Heart left ventricle (tissue), 13 donors: ENCODE results near the gene RNF212.

ENCODE experiments used
- POLR2A ChIP-seq, 2 donors: fragments of 450-650 bp; IDR thresholded peaks; one replicate each; pipeline ENCODE4 v1.6.1; 2017; ENCODE audit warnings: antibody characterized with exemption in 2 of 2, mild to moderate bottlenecking in 2 of 2, moderate library complexity in 2 of 2
- TF ChIP-seq, protein P1 (sequence below), 12 donors: fragments of 200-600 bp; sonication (generic) in 4 of 12; IDR thresholded peaks; one replicate each; pipeline versions ENCODE4 v1.5.0 to v1.8.0; 2018 to 2022; ENCODE audit warnings: antibody characterized with exemption in 12 of 12, mild to moderate bottlenecking in 5 of 12
- donor health status: ischemic (EF 13 %, LVEDD 7.1; RV severe dilation, severe dysfunction).
- donor health status: DM: no; HTN: yes; CAD: no.
- donor health status: DM: no; HTN: no; CAD: no.
- donor health status: ischemic (EF 25% LVEDD 6.9; RV normal size, moderate dysfunction).
- donor health status: ischemic (EF 25% LVEDD 5.7; RV mildly dilated, moderate dysfunction).
- donor health status: ischemic (EF 35%, LVEDD 5.7; RV mildly dilated, moderate dysfunction).
- donor health status: nonischemic (EF 11% LVEDD 7.7; RV severe dilation, severe dysfunction).
- donor health status: DM: yes; HTN: yes; CAD: no.
- donor health status: PGD.
- donor health status: ischemic (EF 29% LVEDD 5.4; RV normal size, mild dysfunction).
- donor health status: nonischemic (EF 23%, LVEDD 6.1; RV moderate dilation, normal function).

DNA sequence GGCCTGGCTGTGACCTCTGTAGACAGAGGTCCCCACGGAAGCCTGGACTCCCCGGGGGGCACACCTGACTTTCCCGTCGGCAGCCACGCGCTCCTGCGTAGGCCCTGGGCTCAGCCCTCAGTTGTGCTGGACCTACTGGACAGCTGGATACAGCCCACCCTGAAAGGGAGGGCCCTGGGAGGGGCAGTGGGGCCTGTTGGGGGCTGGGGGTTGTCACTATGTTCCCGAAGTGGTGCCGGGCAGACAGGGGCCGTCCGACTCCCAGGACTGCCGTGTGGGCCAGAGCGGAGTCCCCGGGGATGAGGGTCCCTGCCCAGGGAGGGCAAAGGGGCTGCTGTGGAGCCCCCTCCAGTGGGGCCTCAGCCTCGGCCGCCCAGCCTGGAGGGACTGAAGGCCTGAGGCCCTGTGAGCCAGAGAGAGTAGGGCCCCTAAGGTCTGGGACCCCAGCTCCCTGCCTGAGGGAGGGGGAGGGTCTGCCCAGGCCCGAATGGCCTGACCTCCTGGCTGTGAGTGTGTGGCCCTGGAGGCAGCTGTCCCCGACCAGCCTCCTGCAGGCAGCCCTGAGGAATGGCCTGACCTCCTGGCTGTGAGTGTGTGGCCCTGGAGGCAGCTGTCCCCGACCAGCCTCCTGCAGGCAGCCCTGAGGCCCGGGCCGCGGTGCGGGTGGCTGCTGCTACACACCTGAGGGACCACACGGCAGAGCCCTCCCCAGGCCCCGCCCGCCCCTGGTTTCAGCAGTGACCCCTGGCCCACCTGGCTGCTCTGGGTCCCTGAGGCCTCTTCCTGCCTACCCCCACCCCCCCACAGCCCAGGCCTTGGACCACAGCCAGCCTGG lies 76.2 kb downstream of the RNF212 start:
- TF ChIP-seq, protein P1, sequence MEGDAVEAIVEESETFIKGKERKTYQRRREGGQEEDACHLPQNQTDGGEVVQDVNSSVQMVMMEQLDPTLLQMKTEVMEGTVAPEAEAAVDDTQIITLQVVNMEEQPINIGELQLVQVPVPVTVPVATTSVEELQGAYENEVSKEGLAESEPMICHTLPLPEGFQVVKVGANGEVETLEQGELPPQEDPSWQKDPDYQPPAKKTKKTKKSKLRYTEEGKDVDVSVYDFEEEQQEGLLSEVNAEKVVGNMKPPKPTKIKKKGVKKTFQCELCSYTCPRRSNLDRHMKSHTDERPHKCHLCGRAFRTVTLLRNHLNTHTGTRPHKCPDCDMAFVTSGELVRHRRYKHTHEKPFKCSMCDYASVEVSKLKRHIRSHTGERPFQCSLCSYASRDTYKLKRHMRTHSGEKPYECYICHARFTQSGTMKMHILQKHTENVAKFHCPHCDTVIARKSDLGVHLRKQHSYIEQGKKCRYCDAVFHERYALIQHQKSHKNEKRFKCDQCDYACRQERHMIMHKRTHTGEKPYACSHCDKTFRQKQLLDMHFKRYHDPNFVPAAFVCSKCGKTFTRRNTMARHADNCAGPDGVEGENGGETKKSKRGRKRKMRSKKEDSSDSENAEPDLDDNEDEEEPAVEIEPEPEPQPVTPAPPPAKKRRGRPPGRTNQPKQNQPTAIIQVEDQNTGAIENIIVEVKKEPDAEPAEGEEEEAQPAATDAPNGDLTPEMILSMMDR (IDR thresholded peaks at IDR 0.05) = no peak
- no peak for TF ChIP-seq POLR2A (IDR thresholded peaks at IDR 0.05)
